NCI-H128 (cell line): ENCODE data around the gene SNAP91.
"Not testable (repeated sequence)": the region's sequence is repeated elsewhere in the genome, so short reads cannot be mapped to it uniquely, and the experiment has no call there.

Experiments
- DNase-seq: peaks from one replicate; lab custom pipeline; 2025; ENCODE audit not compliant: unreplicated experiment; lab: John Stamatoyannopoulos, UW

SNAP91 gene, protein sequence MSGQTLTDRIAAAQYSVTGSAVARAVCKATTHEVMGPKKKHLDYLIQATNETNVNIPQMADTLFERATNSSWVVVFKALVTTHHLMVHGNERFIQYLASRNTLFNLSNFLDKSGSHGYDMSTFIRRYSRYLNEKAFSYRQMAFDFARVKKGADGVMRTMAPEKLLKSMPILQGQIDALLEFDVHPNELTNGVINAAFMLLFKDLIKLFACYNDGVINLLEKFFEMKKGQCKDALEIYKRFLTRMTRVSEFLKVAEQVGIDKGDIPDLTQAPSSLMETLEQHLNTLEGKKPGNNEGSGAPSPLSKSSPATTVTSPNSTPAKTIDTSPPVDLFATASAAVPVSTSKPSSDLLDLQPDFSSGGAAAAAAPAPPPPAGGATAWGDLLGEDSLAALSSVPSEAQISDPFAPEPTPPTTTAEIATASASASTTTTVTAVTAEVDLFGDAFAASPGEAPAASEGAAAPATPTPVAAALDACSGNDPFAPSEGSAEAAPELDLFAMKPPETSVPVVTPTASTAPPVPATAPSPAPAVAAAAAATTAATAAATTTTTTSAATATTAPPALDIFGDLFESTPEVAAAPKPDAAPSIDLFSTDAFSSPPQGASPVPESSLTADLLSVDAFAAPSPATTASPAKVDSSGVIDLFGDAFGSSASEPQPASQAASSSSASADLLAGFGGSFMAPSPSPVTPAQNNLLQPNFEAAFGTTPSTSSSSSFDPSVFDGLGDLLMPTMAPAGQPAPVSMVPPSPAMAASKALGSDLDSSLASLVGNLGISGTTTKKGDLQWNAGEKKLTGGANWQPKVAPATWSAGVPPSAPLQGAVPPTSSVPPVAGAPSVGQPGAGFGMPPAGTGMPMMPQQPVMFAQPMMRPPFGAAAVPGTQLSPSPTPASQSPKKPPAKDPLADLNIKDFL

DNA sequence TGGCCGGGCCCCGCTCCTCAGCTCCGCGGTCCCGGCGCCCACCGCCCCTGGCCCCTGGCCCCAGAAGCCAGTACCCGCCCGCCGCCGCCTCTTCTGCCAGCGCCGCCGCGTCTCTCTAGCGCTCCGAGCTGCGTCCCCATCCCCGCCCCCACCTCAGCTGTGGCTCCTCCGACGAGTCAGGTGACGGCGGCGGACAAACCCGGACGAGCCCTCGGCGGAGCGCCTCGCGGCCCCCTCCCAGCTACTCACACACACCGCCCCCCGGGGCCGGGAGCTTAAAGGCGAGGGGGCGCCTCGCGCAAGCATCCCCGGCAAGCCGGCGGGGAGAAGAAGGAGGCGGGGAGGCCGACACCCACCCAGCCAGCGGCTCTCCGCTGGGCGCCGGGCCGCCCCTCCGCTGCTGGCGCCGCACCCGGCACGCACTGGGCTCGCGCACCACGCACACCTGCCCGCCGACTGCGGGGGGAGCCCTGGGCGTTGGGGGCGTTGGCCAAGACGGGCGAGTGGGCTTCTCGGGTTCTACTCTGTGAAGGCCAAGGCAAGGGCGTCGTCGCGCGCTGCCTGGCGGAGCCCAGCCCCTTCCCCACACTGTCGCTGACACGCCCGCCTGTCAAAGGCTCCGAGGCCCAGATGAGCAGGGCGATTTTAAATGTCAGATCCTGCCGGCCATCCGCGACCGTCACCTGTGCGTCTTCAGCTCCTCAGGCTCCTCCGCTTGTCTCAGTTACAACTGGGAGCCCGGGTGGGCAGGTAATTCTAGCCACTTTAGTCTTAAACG, at the start of gene SNAP91:
Gene SNAP91, minus strand, starts transcription at position 132 of the 778 bp plus-strand sequence. CDS start 1,174 bp downstream, outside the sequence.
- DNase-seq = peak; percentile 60

DNA sequence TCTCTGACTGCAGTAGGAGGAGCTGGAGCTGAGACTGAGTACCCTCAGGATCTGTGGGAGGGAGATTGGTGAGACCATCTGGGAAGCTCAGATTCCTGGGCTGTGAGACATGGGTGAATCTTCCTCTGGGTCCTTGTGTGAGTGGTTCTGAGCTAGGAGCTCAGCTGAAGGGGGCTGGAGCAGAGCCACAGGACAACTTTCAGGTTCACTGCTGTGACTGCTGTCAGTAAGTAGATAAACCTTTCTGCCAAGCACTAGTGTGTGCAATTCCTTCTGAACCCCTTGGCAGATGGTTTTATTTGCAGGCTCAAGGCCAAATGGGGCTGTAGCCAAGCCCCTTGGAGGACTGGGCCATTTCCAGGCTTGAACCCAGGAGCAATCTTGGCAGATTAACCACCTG, 49.6 kb upstream of the SNAP91 start:
- DNase-seq = no peak

DNA sequence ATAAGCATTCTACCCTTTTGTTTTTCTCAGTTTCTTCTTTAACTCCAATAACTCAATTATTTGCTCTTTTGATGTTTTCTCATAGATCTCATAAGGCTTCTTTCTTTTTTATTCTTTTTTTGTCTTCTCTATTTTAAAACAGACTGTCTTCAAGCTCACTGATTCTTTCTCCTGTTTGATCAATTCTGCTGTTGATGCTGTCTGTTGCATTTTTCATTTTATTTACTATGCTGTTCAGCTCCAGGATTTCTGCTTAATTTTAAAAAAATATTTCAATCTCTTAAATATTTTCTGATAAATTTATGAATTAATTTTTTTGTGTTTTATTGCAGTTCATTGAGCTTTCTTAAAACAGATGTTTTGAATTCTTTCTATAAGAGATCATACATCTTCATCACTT, 48.1 kb upstream of the SNAP91 start:
- no peak for DNase-seq

DNA sequence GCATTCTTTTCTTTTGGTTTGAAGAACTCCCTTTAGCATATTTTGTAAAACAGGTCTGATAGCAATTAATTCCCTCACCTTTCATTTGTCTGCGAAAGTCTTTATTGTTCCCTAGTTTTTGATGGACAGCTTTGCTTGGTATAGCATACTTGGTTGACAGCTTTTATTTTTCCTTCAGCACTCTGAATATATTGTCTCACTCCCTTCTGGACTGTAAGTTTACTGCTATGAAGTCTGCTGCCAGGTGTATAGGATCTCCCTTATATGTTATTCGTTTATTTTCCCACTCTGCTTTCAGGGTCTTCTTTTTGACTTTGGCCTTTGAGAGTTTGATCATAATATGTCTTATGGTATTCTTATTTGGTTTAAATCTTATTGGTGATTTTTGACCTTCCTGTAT, 47.7 kb upstream of the SNAP91 start:
- DNase-seq = no peak

DNA sequence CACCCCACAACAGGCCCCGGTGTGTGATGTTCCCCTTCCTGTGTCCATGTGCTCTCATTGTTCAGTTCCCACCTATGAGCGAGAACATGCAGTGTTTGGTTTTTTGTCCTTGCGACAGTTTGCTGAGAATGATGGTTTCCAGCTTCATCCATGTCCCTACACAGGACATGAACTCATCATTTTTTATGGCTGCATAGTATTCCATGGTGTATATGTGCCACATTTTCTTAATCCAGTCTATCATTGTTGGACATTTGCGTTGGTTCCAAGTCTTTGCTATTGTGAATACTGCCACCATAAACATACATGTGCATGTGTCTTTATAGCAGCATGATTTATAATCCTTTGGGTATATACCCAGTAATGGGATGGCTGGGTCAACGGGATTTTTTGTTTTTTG, 43.5 kb upstream of the SNAP91 start:
- not testable (repeated sequence) for DNase-seq

DNA sequence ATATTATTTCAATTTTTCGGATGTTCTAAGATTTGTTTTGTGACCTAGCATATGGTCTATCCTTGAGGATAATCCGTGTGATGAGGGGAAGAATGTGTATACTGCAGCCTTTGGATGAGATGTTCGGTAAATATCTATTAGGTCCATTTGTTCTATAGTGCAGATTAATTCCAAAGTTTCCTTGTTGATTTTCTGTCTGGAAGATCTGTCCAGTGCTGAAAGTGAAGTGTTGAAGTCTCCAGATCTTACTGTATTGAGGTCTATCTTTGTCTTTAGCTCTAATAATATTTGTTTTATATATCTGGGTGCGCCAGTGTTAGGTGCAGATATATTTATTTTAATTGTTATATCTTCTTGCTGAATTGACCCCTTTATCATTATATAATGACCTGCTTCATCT, 32.2 kb upstream of the SNAP91 start:
- no peak for DNase-seq

DNA sequence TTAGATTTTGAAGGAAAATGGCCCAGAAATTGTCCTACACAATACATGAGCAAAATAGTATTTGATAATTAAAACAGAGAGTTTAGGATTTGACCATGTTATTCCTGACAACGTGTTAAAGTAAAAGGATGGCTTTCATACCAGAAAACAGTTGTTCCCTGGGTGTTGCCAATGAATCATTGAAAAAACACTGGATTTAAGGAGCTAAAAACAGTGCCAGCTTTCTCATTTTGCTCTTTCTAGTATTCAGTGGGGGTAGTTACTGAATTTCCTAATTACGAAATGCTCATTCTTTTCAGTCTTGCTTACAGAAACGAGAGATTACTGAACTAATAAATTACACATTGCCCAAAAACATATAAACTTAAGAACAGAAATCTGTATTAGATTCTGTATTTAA, 26.6 kb upstream of the SNAP91 start:
- no peak for DNase-seq

DNA sequence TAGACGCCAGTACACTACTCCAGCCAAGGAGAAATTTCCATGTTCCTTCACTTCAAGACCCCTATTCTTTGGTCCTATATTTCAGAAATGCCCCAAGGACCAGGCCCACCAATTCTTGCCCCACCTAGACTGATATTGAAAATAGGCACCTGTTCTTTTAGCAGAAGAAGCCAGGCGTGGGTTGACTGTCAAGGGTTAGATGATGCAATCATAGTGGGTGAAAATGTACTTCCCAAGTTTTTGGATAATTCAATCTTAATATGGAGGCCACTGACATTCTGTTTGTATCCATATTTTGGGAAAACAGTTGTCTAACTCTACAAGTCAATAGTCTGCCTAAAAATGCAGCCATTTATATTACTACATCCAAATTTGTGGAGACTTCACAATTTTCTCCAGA, 21.0 kb upstream of the SNAP91 start:
- no peak for DNase-seq

DNA sequence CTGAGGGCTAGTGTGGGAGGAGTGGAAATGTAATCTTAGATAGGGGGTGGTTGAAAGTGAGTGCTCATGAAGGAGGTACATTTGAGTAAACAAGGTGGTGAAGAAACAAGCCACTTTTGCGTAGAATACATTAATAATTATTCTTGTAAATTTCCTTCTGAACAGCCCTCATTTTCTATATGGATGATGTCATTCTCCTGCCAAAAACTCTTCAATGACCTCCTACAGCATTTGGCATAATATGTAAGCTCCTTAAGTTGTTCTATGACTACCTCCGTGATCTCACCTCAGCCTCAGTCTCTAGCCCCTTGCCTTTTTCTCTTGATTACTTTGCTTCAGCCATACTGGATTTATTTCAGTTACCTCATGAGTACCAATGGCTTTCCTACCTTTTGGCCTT, 14.0 kb upstream of the SNAP91 start:
- no peak for DNase-seq

DNA sequence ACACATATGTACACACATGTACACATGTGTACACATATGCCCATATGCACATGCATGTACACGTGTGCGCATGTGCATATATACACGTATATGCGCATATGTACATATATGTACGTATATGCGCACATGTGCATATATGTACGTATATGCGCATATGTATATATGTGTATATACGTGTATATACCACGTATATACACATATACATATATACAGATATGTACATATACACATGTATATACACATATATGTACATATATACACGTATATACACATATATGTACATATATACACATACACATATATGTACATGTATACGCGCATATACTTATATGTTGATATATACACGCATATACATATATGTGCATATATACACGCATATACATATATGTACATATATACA, 8.9 kb upstream of the SNAP91 start:
- DNase-seq = no peak

DNA sequence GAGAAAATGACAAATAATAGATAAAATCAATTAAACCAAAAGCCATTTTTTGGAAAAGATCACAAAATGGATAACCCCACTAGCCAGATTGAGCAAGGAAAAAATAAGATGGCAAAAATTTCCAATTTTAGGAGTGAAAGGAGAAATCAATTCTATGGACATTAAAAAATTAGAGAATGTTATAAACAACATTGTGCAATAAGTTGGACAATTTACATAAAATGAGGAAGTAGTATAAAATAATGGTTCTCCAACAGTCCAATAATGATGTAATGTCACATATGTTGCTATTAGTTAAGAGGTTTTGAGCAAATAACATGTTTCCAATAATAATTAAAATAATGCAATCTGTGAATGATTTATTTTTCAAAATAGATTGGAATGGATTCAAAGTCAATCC, 3.1 kb upstream of the SNAP91 start:
- no peak for DNase-seq

DNA sequence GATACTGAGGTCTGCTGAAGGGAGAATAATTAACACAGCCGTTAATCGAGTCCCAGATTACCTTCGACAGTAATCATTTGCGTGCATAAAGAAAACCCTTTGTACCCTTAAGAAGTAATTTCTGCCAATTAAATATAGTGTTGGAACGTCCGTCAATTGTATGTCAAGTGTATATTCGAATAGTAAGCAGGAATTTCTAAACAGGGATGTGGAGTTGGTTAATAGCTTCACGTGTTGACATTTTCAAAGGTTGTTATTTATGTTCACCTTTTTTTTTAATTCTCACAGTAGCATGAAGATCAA, 798 bp upstream of the SNAP91 start:
- DNase-seq = no peak

DNA sequence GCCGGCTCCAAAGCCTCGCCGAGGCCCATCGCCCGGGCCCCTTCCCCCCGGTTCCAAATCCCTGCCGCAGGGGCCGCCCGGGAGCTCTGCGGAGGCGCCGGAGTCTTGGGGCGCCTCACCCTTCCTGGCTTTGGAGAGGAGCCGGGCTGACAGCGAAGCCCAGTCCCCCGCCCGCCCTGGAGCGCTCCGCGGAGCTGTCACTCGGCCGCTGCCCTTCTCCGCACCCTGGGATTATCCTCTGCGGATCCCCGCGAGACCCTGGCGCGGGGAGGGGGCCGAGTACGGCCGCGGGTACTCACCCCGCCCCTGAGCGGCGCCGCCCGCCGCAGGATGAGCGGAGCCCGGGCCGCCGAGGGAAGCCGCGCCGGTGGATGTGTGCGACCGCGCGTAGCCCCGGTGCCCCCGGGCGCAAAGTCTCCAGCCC, 343 bp downstream of the SNAP91 start:
- DNase-seq = no peak

DNA sequence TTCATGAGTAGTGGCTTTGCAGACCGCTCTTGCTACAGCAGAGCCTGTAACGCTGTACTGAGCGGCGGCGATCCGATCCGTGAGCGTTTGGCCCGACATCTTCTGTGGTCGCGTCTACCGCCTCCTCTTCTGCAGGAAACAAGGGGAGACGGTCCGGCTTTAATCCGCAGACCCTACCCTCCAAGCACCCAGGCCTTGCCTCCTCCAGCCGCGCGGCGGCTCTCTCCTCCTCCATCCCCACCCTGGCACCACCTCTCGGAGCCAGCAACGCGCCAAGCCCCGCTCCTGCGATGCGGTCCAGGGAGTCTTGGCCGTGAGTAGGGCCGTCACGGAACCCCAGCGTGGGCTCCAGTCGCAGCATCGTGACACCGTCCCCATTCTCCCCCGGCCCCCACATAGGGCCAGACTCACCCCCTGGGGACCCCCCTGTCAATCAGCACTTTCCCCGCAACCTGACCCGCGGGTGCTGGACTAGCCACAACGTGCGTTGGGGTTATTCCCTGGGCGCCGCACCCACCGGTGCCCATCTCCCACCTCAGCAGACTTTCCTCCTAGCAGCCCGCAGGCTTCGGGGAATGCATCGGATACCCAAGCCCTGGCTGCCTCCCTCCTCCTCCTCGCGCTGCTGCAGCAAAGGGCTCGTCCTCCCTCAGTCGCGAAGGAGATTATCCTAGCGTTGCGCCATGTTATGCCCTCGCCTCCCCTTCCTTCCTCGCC, 914 bp downstream of the SNAP91 start:
- no peak for DNase-seq

DNA sequence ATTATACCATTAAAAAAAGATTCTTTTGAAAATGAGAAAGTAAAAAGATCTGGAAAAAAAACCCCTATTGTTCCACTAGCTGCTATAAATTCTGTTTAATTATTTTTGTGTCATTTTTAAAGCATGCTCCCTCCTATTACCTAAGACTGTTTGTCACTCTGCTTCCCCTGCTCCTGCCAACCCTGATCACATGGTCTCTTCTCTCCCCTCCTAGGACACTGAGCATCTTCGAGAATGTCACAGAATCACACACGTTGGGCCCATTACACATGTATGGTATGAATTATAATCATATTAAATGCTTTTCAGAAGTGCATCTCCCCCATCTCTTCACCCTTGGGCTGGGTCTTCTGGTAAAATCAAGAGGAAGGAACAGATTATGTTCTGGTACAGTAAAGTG, 6.2 kb downstream of the SNAP91 start:
- no peak for DNase-seq

DNA sequence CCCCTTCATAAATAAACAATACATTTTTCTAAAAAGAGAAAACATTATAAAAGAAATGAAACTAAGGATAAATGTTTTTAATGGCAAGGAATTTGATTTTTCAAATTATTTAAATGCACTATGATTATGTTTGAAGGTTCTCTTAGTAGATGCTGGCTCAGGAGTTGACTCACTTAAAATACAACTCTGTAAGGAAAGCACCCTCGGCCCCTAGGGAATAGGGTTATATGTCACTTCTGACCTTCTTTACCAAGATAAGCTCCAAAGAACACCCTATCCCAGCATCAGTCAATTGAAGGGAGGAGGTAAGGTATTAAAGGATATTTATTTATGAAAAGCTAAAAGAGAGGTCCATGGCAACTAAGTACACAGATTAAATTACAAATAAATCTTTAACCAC, 6.8 kb downstream of the SNAP91 start:
- no peak for DNase-seq

DNA sequence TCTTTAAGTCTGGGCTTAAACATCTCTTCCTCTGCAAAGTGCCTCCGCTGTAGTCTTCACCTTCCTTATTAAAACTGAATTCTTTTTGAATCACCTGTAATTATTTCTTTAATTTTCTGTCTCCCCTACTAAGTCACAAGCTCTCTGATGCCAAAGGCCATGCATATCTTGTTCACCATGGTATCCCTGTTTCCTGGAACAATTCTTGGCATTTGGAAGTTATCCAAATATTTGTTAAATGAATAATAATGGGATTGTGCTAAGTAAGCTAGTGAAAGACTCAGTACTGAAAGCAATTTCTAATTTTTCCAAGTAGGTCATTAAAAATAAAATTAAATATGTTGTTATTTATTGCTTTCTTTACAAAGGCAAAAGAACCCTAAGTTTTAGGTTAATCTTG, 12.2 kb downstream of the SNAP91 start:
- DNase-seq = no peak

DNA sequence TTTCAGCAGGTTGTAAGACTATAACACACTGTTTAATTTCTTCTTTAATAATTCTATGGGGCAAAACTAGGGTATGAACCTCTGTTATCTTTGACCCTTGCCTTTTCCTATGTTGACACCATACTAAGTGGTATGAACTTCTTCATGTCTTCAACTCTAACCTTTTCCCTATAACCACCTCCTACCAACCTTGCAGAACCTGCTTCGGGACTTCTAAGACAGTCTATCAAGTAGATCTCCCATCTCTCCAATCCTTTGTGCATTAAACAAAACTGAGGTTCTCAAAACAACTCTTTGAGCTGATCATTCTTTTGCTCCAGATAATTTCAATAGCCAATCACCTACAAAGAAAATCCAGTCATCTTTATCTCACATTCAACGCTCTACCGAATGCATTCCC, 23.4 kb downstream of the SNAP91 start:
- no peak for DNase-seq

DNA sequence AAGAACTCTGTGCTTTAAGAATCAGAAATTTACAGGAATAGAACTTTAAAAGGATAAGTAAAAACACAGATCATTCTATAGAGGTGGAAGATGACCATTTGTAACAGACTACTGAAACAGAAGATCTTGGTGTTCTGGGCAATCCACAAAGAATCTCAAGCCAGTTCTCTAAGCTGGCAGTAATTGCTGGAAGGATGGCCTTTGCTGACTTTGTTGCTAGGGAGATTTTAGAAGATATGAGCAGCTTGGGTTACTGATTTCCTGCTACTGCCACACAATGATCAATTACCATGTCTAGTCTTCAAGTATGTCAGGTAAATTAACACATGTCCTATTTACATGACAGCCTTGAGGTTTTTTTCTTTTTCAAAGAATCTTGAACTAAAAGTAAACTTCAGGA, 31.1 kb downstream of the SNAP91 start:
- DNase-seq = no peak

DNA sequence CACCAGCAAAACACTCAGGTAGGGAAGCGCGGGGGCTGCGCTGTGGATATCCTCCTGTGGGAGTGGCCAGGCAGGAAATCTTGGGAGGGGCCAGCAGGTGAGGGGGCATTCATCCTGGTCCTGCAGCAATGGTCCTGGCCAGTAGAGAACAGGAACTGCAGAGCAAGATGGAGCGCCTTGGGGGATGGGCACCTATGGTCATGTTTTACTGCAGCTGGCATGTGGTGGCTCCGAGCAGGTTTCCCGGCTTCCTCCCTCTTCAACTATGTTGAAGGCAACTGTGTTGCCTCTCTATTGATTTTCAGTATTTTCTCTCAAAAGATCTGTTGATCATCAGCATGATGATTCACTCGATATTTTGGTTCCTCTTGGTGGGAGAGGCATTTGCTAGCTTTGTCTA, 70.9 kb downstream of the SNAP91 start:
- DNase-seq = no peak

DNA sequence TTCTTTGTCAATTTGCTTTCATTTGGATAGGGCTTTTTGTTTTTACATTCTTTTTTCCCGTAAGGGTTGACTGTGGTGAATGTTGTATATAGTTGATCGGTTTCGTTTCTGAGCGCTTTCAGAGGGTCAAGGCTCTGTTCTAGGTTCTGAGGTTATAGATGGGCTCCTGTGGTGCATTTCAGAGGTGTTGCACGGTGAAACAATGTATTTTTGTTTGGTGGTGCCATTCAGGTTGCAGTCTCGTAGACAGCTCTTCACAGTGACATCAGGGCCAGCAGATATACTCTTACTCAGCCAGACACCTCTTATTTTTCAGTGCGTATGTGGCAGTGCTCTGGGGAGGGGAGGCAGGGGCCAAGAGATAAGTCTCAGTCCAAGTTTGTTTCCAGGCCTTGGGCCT, 72.1 kb downstream of the SNAP91 start:
- DNase-seq = no peak
